Placental pericyte (primary cell): Measurements from ENCODE around the gene CCNI2. TPM values are rescaled to one million over a fixed set of nuclear protein-coding genes. Genes with fewer than 3 reads are reported as not detected.

Experiments used
- total RNA-seq: library from RNA; depleted of rRNA; stranded (reverse); fragments of >200 nt; gene quantifications from 2 replicates; pipeline ENCODE4 v1.2.3, GENCODE V29; 2012

Gene CCNI2
- not detected in 2 replicates for total RNA-seq

GRCh38 chr5:132746954-132747615 is at the start of gene CCNI2:
CCNI2 (plus strand) TSS chr5:132747426; CDS start chr5:132747496, 70 bp downstream.

DNA sequence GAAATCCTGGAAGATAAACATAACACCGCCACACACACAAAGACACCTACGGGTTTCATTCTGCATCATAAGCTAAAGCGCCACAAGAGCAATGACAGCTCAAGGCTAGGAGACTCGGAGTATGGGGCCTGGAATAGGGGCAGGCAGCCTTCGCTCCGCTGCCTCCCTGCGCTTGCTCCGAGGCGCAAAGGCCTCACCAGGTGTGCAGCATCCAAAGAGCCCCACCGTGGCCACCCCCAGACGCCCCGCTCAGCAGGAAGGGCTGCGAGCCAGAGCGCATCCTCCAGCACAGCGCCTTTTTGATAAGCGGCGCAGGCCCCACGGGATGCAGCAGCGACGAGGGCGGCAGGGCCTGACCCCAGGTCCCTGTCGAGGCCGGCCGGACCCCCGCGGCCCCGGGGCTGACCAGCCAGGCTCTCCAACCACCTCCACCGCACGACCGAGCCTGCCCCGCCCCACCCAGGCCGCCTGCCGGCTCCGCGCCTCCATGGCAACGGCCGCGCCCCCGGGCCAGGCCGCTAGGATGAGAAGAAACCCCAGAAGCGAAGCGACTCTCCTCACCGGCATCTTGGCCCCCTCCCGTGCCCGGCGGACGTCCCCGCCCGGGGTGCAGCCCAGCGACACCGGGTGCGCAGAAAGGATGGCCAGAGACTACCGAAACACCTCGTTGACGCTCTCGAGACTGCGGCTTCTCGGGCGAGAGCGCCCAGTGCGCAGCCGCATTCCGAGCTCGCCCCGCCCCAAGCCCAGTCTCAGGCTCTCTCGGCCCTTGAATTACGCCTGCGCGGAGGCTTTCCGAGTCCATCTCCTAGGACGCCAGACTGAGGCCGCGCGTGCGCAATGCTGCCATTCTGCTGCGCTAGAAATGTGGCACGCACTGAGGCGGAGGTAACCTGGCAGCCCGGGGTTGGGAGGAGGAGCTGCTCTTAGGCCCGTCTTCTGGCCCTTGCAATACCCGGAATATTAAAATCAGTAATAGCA is 10.1 kb upstream of the CCNI2 start, which contains the start of gene KIF3A:
Gene KIF3A (minus strand): TSS at position 694 of the 981 bp plus-strand sequence. CDS start 127 bp downstream, at position 567.

DNA sequence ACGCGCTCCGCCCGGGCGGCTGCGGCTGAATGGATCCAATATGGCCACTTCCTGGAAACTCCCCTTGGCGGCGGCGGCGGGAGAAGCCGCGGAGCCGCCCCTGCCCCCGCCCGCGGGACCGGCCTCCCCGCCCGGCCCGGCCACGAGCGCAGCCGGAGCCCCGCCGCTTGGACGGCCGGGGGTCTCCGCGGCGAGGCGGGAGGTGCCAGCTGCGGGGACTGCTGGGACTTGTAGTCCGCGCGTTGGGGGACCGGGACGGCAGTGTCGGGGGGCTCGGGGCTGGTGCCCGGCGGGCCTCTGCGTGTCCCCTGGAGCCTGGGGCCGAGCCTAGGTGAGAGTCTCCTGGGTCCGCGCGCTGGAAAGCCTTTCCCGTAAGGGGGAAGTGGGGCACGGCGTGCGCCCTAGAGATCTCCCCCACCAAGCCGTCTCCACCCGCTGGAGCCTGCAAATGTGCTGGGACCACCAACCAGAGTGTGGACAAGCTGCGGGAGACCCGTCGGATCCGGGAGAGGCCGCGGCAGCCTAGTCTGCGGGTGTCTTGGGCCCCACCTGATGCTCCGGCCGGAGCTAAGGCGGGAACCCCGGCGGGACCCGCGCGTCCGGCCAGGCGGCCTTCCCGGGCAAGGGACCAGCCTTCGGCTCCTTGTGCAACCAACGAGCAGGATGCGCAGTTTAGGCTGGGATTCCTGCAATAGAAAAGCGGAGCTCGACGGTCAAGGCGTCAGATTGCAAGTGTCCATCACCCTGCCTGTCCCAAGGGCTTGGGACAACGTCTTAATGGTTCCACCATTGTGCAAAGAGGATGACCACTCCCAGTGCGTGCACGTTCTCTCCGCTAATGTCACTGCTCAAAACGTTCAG is 30.2 kb downstream of the CCNI2 start, which contains the start of gene SEPTIN8:
Gene SEPTIN8 (minus strand): TSS at position 31 of the 861 bp plus-strand sequence. CDS start 102 bp downstream, outside the sequence.

Other genes starting within 250 kb of the CCNI2 start
- gene IL5, start 203.9 kb upstream of the CCNI2 start, total RNA-seq = not detected in 2 replicates
- 33.8 and 48.4 TPM in 2 replicates for gene RAD50, start 190.4 kb upstream of the CCNI2 start, total RNA-seq
- gene IL13, start 89.3 kb upstream of the CCNI2 start, total RNA-seq = not detected in 2 replicates
- gene IL4, start 73.4 kb upstream of the CCNI2 start, total RNA-seq = not detected in 2 replicates
- gene KIF3A, start 9.9 kb upstream of the CCNI2 start, total RNA-seq = 9.4 and 10.1 TPM in 2 replicates
- 31.1 and 67.0 TPM in 2 replicates for gene SEPTIN8, start 29.8 kb downstream of the CCNI2 start, total RNA-seq
- gene SOWAHA, start 65.9 kb downstream of the CCNI2 start, total RNA-seq = not detected in 2 replicates
- gene SHROOM1, start 83.2 kb downstream of the CCNI2 start, total RNA-seq = 2.0 and 8.9 TPM in 2 replicates
- 0.22 TPM in 1 of 2 replicates, not detected in the other for gene GDF9, start 119.0 kb downstream of the CCNI2 start, total RNA-seq
- 50.3 and 62.1 TPM in 2 replicates for gene UQCRQ, start 119.2 kb downstream of the CCNI2 start, total RNA-seq
- gene LEAP2, start 126.2 kb downstream of the CCNI2 start, total RNA-seq = 0.22 and 0.43 TPM in 2 replicates
- 67.4 and 101 TPM in 2 replicates for gene AFF4, start 216.2 kb downstream of the CCNI2 start, total RNA-seq